Thyroid gland (tissue), 4 donors: ENCODE results near the gene IFNL4. TPM values are rescaled to one million over a fixed set of nuclear protein-coding genes. Genes with fewer than 3 reads are reported as not detected.
A peak's percentile ranks its signal among the peaks of the same experiment; 100 is the strongest.
"Not testable (repeated sequence)": the region's sequence is repeated elsewhere in the genome, so short reads cannot be mapped to it uniquely, and the experiment has no call there.

Experiments
- DNase-seq, 2 donors: peaks; one replicate each; pipeline ENCODE4 v3.0.0-alpha.2; 2019
- H3K27ac ChIP-seq, 3 donors: fragments of 200-600 bp; sonication (generic); 1 replicate in 2 of 3; 2 replicates in 1 of 3; pipeline ENCODE4 v1.5.1; 2016 to 2019; ENCODE audit warnings: mild to moderate bottlenecking in 1 of 3, moderate library complexity in 1 of 3
- H3K27me3 ChIP-seq: fragments of 200-600 bp; sonication (generic); one replicate; pipeline ENCODE4 v1.5.1; 2019
- H3K36me3 ChIP-seq, 2 donors: fragments of 200-600 bp; sonication (generic); one replicate each; pipeline ENCODE4 v1.5.1; 2016 to 2019
- H3K4me1 ChIP-seq, 2 donors: fragments of 200-600 bp; sonication (generic); one replicate each; pipeline ENCODE4 v1.5.1; 2017 to 2019
- H3K4me3 ChIP-seq, 3 donors: fragments of 200-600 bp; sonication (generic); replicated peaks in 1 of 3; 1 replicate in 2 of 3; 2 replicates in 1 of 3; pipeline ENCODE4 v1.5.1; 2016; ENCODE audit warnings: mild to moderate bottlenecking in 1 of 3
- H3K9me3 ChIP-seq: fragments of 200-600 bp; sonication (generic); one replicate; pipeline ENCODE4 v1.5.1; 2017
- POLR2A ChIP-seq, 2 donors: fragments of 450-650 bp; IDR thresholded peaks; one replicate each; pipeline ENCODE4 v1.6.1; 2017; ENCODE audit warnings: antibody characterized with exemption in 2 of 2, mild to moderate bottlenecking in 2 of 2, moderate library complexity in 1 of 2
- WGBS, 2 donors: methylation state at CpG; one replicate each; pipeline ENCODE4 v1.1.5; 2017; 5-methylcytosine and 5-hydroxymethylcytosine counted together
- intact Hi-C: fragments of 100-400 bp; cut with DNase I; formaldehyde crosslinking; loops from one replicate; pipeline ENCODE4 v1.15.1; 2023
- total RNA-seq, 4 donors: library from RNA; depleted of rRNA; stranded (reverse); fragments of >200 nt; gene quantifications; one replicate each; pipeline ENCODE4 v1.2.3, GENCODE V29; 2016
- TF ChIP-seq, protein P1 (sequence below), 6 experiments: fragments of 200-600 bp in 3 of 6; fragments of 450-650 bp in 3 of 6; sonication (generic) in 3 of 6; IDR thresholded peaks; one replicate each; pipeline ENCODE4 v1.5.1; 2016 to 2019; ENCODE audit warnings: antibody characterized with exemption in 6 of 6, mild to moderate bottlenecking in 2 of 6, inconsistent platforms in 1 of 6, moderate library complexity in 1 of 6

IFNL4 gene
- total RNA-seq, 4 donors from 2014 or later: not detected

DNA sequence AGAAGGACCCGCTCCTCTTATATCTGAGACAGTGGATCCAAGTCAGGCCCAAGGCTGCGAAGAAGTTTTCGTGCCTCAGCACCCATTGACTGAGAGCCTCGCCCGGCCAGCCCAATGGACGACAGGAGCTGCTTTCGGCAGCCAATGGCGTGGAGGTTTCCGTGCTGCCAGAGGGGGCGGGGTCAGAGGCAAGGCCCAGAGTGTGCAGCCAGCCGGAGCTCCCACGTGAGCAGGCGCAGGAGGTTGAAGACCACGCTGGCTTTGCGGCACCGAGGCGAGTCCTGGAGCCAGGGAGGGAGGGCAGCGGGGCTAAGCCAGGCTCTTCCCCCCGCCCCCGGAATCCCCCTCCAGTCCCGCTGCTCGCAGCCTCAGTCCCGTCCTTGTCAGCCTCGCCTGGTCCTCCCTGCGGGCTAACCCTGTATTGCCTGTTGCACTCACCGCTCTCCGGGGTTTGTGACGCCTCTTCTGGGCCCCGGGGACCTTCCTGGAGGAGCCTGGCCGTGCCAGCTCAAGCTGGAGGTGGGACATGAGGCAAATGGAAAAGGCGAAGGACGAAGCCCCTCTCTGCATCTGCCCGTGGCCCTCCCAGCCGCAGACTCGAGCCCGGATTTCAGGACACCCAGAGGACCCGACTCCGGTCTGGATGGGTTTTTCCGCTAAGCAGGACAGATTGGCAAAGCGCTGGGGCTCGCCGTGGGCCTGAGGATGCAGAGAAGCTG lies 1.5 kb downstream of the IFNL4 start:
- intact Hi-C loops: no loop called here

DNA sequence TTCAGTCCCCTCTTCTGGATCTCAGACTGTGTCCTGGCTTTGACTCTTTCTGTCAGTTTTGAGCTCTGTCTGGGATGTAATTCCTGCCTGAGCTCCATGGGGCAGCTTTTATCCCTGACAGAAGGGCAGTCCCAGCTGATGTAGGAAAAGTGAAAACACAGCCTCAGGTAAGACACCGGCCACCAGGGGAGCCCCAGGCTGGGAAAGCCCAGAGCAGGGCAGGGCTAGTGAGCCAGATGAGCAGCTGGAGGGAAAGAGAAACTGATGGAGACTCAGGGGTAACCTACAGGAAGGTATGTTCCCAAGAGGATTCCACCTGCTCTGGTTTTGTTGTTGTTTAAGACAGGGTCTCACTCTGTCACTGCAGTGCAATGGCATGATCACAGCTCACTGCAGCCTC lies 3.5 kb downstream of the IFNL4 start:
- H3K36me3 ChIP-seq, H3K27me3 ChIP-seq, intact Hi-C loops, H3K9me3 ChIP-seq, H3K27ac ChIP-seq, H3K4me3 ChIP-seq, DNase-seq: not testable (repeated sequence)
- no CpG with 5 or more reads among the region's 1 CpG for WGBS, 2 donors
- peaks cover 9 to 10% of the 10 kb centered on the region in 2 donors for H3K4me1 ChIP-seq

More for the DNA sequence above, 1.5 kb downstream of the IFNL4 start:
- H3K36me3 ChIP-seq: no peaks in the 10 kb centered on the region
- no peaks in the 10 kb centered on the region for H3K27me3 ChIP-seq
- H3K9me3 ChIP-seq: no peaks in the 10 kb centered on the region
- no peak for TF ChIP-seq POLR2A (IDR thresholded peaks at IDR 0.05)
- TF ChIP-seq, protein P1, sequence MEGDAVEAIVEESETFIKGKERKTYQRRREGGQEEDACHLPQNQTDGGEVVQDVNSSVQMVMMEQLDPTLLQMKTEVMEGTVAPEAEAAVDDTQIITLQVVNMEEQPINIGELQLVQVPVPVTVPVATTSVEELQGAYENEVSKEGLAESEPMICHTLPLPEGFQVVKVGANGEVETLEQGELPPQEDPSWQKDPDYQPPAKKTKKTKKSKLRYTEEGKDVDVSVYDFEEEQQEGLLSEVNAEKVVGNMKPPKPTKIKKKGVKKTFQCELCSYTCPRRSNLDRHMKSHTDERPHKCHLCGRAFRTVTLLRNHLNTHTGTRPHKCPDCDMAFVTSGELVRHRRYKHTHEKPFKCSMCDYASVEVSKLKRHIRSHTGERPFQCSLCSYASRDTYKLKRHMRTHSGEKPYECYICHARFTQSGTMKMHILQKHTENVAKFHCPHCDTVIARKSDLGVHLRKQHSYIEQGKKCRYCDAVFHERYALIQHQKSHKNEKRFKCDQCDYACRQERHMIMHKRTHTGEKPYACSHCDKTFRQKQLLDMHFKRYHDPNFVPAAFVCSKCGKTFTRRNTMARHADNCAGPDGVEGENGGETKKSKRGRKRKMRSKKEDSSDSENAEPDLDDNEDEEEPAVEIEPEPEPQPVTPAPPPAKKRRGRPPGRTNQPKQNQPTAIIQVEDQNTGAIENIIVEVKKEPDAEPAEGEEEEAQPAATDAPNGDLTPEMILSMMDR (IDR thresholded peaks at IDR 0.05): no peak
- whole genome bisulfite sequencing, 2 donors: 20 to 25% methylated on average over 17 of the region's 42 CpGs
- H3K4me1 ChIP-seq: peaks cover 9 to 10% of the 10 kb centered on the region in 2 donors
- DNase-seq: peak; percentile 33 to 55
- H3K27ac ChIP-seq: no peak overlapping the region
- H3K4me3 ChIP-seq: no peak overlapping the region

DNA sequence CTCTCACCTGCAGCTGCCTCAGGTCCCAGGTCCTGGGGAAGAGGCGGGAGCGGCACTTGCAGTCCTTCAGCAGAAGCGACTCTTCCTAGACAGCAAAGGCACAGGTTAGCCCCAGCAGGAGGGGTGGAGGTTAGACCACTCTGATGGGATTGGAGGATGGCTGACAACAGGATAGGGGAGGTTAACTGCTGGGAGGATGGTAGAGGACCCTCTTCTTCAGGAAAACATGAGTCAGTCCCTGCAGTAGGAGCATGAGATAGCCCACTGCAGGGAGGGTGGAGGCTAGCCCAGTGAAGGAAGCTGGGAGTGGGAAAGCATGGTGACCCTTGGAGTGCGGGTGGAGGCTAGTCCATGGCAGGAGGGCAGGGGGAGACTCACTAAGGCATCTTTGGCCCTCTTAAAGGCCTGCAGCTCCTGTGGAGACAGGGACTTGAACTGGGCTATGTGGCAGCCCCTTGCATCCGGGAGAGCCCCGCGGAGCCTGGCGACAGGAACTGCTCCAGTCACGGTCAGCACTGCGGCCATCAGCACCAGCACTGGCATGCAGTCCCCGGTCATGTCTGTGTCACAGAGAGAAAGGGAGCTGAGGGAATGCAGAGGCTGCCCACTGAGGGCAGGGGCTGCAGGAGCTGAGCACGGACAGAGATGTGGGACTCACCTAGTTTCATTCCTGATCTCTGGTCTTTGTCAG lies 4.1 kb downstream of the IFNL4 start, which contains the start of gene IFNL3:
TSS of gene IFNL3 (minus strand) at position 597 of the 691 bp plus-strand sequence. CDS start at position 558, 39 bp downstream.
- peaks cover 9 to 10% of the 10 kb centered on the region in 2 donors for H3K4me1 ChIP-seq
- H3K4me3 ChIP-seq, H3K36me3 ChIP-seq, intact Hi-C loops, H3K9me3 ChIP-seq, H3K27ac ChIP-seq, DNase-seq, H3K27me3 ChIP-seq: not testable (repeated sequence)
- 73 to 79% methylated on average over 4 of the region's 12 CpGs for WGBS, 2 donors

DNA sequence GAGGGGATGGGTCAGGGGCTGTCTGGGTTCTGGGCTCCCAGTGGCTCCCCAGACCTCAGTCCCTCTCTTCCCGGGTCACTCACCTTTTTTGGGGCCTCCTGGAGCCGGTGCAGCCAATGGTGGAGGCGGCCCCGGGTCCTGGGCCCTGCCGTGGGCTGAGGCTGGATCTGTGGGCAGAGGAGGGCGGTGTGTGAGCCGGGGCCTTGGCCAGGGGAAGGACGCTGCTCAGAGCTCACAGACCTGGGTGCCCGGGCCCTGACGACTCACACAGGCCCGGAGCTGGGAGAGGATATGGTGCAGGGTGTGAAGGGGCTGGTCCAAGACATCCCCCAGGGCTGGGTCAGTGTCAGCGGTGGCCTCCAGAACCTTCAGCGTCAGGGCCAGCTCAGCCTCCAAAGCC lies 4.9 kb downstream of the IFNL4 start:
- WGBS, 2 donors: 65 to 75% methylated on average over 2 to 11 of the region's 13 CpGs
- intact Hi-C loops, H3K27ac ChIP-seq, DNase-seq, H3K27me3 ChIP-seq, H3K9me3 ChIP-seq, H3K36me3 ChIP-seq, H3K4me3 ChIP-seq: not testable (repeated sequence)
- peaks cover 9 to 10% of the 10 kb centered on the region in 2 donors for H3K4me1 ChIP-seq

DNA sequence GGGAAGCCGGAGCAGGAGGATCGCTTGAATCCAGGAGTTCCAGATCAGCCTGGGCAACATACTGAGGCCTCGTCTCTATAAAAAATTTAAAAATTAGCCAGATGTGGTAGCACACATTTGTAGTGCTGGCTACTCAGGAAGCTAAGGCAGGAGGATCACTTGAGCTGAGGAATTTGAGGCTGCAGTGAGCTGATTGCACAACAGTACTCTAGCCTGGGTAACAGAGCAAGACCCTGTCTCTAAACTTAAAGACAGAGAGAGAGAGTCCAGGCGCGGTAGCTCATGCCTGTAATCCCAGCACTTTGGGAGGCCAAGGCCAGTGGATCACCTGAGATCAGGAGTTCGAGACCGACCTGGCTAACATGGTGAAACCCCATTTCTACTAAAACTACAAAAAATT lies 8.2 kb downstream of the IFNL4 start:
- TF ChIP-seq POLR2A (IDR thresholded peaks at IDR 0.05): no peak
- TF ChIP-seq, protein P1 (IDR thresholded peaks at IDR 0.05): no peak
- Histone ChIP-seq H3K4me3 (no peak overlapping the region), H3K4me1 (no peaks in the 10 kb centered on the region), H3K27ac (no peak overlapping the region), H3K9me3 (no peaks in the 10 kb centered on the region), H3K36me3 (no peaks in the 10 kb centered on the region), H3K27me3 (no peaks in the 10 kb centered on the region)
- 83 to 92% methylated on average over 5 to 7 of the region's 7 CpGs for WGBS, 2 donors
- intact Hi-C loops: no loop called here
- DNase-seq: no peak

DNA sequence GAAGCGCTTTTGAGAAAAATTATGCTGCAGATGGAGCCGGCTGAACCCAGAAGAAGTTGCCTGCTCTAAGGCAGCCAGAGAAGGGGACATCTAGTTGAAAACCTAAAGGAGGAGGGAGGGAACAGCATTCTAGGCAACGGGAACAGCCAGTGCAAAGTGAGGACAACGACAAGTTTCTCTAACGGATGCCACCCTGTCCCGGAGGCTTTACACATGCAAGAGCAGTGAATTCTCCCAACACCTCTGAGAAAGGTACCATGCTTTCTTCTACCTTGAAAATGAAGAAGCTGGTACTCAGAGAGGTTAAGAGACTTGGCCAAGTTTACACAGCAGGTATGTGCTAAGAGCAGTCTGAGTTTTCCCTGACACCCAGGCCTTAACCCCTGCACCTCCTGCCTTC lies 9.7 kb downstream of the IFNL4 start:
- H3K27me3 ChIP-seq: no peaks in the 10 kb centered on the region
- no peaks in the 10 kb centered on the region for H3K9me3 ChIP-seq
- 84 to 89% methylated on average over 6 of the region's 6 CpGs for WGBS, 2 donors
- TF ChIP-seq, protein P1 (IDR thresholded peaks at IDR 0.05): no peak
- no peak for TF ChIP-seq POLR2A (IDR thresholded peaks at IDR 0.05)
- intact Hi-C loops: no loop called here
- no peaks in the 10 kb centered on the region for H3K36me3 ChIP-seq
- no peak overlapping the region for H3K4me3 ChIP-seq
- no peaks in the 10 kb centered on the region for H3K4me1 ChIP-seq
- DNase-seq: no peak
- no peak overlapping the region for H3K27ac ChIP-seq
